Measurements from ENCODE around the gene SEM1.
"Not testable (repeated sequence)": the region's sequence is repeated elsewhere in the genome, so short reads cannot be mapped to it uniquely, and the experiment has no call there.

SEM1 gene

DNA sequence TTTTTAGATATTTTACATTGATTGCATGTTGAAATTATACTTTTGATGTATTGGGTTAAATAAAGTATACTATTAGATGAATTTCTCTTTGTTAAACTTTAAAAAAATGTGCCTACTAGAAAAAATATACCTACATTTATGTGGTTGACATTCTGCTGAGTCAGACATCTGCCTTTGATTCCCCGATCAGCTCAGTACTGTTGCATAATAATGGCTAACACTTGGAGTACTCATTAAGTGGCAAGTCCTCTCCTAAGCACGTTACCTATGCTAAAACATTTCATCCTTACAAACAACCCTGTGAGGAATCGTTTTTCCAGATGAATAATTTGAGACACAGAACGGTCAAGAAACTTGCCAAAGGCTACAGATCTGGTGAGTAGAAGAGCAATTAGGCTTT lies 14.0 kb upstream of the SEM1 start:
- no peak for DNase-seq
- H3K27me3 ChIP-seq (ENCODE audit: insufficient read depth, low read depth, severe bottlenecking), result no peaks in the 10 kb centered on the region
- no peak overlapping the region for H3K4me3 ChIP-seq (ENCODE audit: low read depth, low read length)
- H3K9me3 ChIP-seq (ENCODE audit: severe bottlenecking), result no peaks in the 10 kb centered on the region
- H3K27ac ChIP-seq, result no peak overlapping the region
- TF ChIP-seq, protein P1, sequence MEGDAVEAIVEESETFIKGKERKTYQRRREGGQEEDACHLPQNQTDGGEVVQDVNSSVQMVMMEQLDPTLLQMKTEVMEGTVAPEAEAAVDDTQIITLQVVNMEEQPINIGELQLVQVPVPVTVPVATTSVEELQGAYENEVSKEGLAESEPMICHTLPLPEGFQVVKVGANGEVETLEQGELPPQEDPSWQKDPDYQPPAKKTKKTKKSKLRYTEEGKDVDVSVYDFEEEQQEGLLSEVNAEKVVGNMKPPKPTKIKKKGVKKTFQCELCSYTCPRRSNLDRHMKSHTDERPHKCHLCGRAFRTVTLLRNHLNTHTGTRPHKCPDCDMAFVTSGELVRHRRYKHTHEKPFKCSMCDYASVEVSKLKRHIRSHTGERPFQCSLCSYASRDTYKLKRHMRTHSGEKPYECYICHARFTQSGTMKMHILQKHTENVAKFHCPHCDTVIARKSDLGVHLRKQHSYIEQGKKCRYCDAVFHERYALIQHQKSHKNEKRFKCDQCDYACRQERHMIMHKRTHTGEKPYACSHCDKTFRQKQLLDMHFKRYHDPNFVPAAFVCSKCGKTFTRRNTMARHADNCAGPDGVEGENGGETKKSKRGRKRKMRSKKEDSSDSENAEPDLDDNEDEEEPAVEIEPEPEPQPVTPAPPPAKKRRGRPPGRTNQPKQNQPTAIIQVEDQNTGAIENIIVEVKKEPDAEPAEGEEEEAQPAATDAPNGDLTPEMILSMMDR (IDR thresholded peaks at IDR 0.05; ENCODE audit: low read depth, low read length), result no peak
- H3K36me3 ChIP-seq, result no peaks in the 10 kb centered on the region

DNA sequence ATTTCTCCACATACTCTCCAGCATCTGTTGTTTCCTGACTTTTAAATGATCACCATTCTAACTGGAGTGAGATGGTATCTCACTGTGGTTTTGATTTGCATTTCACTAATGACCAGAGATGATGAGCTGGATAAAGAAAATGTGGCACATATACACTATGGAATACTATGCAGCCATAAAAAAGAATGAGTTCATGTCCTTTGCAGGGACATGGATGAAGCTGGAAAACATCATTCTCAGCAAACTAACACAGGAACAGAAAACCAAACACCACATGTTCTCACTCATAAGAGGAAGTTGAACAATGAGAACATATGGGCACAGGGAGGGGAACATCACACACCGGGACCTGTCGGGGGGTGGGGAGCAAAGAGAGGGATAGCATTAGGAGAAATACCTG lies 13.3 kb upstream of the SEM1 start:
- not testable (repeated sequence) for H3K4me3 ChIP-seq (ENCODE audit: low read depth, low read length); H3K9me3 ChIP-seq (ENCODE audit: severe bottlenecking); H3K27me3 ChIP-seq (ENCODE audit: insufficient read depth, low read depth, severe bottlenecking); H3K36me3 ChIP-seq; H3K27ac ChIP-seq; DNase-seq

DNA sequence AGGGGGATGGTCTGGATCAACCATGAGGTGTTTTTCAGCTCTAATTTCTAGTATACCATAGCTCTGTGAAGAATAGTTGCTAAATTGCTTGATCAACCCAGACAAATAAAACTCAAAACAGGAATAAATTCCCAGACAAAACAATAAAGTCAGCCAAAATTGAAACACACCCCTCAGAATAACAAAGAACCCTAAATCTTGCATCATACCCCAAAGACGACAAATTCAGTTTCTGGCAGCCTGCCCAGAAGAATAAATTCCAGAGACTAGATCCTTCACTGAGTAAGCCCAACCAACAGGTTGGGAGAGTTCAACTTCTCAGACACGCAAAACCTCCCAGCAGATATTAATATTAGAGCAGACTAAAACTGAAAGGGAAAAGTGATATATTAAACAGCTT lies 11.2 kb upstream of the SEM1 start:
- Histone ChIP-seq H3K9me3 (ENCODE audit: severe bottlenecking) (no peaks in the 10 kb centered on the region), H3K27ac (no peak overlapping the region), H3K4me3 (ENCODE audit: low read depth, low read length) (no peak overlapping the region), H3K27me3 (ENCODE audit: insufficient read depth, low read depth, severe bottlenecking) (no peaks in the 10 kb centered on the region), H3K36me3 (no peaks in the 10 kb centered on the region)
- DNase-seq, result no peak
- TF ChIP-seq, protein P1 (IDR thresholded peaks at IDR 0.05; ENCODE audit: low read depth, low read length), result no peak

DNA sequence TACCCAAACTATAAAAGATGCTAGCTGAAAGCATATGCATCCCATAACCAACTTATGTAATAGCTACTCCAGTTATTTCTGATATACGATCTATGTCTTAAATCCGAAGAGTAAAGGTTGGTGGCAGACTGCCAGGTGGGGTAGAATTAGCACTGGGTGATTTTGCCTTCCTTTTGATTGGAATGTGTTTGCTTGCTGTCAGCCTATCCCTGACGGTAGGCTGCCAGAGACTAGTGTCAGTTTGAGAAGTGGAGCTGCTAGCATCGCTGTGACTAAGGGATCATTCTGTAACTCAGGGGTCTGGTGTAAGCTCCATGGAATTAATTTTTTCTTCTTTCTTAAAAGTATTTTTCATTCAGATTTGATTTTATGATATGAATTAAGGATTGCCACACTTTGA lies 9.5 kb upstream of the SEM1 start:
- no peak overlapping the region for H3K4me3 ChIP-seq (ENCODE audit: low read depth, low read length)
- H3K27me3 ChIP-seq (ENCODE audit: insufficient read depth, low read depth, severe bottlenecking), result no peaks in the 10 kb centered on the region
- H3K27ac ChIP-seq, result no peak overlapping the region
- no peaks in the 10 kb centered on the region for H3K9me3 ChIP-seq (ENCODE audit: severe bottlenecking)
- no peak for DNase-seq
- TF ChIP-seq, protein P1 (IDR thresholded peaks at IDR 0.05; ENCODE audit: low read depth, low read length), result no peak
- H3K36me3 ChIP-seq, result no peaks in the 10 kb centered on the region

DNA sequence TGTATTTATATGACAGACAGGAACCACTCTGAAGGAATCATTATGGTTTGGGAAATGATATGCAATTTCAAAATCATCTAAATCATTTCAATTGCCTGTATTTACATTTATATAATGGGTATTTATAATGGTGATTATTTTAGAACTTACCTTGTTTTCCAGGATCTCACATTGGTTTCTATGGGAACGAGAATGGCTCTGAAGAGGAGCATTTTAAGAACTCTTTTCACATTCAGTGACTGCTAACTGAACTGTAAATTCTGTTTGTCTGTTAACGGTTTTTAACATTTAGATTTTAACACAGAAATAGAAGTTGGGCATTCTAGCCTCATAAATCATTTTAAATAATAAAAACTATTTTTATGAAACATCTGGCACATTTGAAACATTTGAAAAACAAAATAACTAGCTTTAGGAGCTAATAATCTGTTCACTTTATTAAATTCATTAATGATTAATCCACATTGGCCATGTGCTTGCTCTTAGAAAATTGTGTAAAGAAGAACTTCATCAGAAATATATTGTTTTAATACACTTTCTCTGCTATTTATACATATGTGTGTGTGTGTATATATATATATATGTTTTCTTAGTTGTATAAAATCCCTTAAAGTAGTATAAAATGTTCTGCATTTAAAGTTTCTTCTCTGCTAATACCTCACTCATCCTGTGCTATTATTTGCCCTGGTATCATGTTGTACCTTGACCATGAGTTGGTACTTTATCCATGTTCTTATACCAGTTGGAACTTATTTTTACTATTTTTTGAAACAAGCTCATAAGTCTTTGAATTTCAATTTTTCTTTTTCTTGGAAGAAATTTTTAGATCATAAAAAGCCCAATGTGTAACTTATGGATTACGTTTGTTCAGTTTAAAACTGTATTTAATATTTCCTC lies 8.7 kb upstream of the SEM1 start:
- H3K9me3 ChIP-seq (ENCODE audit: severe bottlenecking), result peaks cover under 1% of the 10 kb centered on the region
- no peaks in the 10 kb centered on the region for H3K36me3 ChIP-seq
- H3K27ac ChIP-seq, result no peak overlapping the region
- no peak overlapping the region for H3K4me3 ChIP-seq (ENCODE audit: low read depth, low read length)
- TF ChIP-seq, protein P1 (IDR thresholded peaks at IDR 0.05; ENCODE audit: low read depth, low read length), result no peak
- no peaks in the 10 kb centered on the region for H3K27me3 ChIP-seq (ENCODE audit: insufficient read depth, low read depth, severe bottlenecking)
- DNase-seq, result no peak

DNA sequence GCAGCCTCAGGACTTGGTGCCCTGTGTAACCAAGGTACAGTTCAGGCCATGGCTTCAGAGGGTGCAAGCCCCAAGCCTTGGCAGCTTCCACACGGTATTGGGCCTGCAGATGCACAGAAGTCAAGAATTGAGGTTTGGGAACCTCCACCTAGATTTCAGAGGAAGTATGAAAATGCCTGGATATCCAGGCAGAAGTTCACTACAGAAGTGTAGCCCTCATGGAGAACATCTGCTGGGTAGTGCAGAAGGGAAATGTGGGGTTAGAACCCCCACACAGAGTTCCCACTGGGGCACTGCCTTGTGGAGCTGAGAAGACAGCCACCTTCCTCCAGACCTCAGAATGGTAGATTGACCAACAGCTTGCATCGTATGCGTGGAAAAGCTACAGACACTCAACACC lies 3.4 kb upstream of the SEM1 start:
- Histone ChIP-seq H3K27me3 (ENCODE audit: insufficient read depth, low read depth, severe bottlenecking) (no peaks in the 10 kb centered on the region), H3K27ac (no peak overlapping the region), H3K4me3 (ENCODE audit: low read depth, low read length) (no peak overlapping the region), H3K9me3 (ENCODE audit: severe bottlenecking) (peaks cover 6% of the 10 kb centered on the region), H3K36me3 (no peaks in the 10 kb centered on the region; the same call in 1 of the 2 replicates)
- no peak for DNase-seq
- TF ChIP-seq, protein P1 (IDR thresholded peaks at IDR 0.05; ENCODE audit: low read depth, low read length), result no peak

Data from WERI-Rb-1 (cell line).